Dedifferentiated amniotic fluid mesenchymal stem cell (primary cell): ENCODE measurements around the gene ZNF37A.
"Not testable (repeated sequence)": the region's sequence is repeated elsewhere in the genome, so short reads cannot be mapped to it uniquely, and the experiment has no call there.

Source experiments
- DNase-seq: peaks from one replicate; pipeline ENCODE4 v3.0.0-alpha.2; 2016; ENCODE audit errors: extremely low spot score

The ZNF37A gene

GRCh38 chr10:38147686-38148085, 53.5 kb downstream of the ZNF37A start:
- no peak for DNase-seq

DNA sequence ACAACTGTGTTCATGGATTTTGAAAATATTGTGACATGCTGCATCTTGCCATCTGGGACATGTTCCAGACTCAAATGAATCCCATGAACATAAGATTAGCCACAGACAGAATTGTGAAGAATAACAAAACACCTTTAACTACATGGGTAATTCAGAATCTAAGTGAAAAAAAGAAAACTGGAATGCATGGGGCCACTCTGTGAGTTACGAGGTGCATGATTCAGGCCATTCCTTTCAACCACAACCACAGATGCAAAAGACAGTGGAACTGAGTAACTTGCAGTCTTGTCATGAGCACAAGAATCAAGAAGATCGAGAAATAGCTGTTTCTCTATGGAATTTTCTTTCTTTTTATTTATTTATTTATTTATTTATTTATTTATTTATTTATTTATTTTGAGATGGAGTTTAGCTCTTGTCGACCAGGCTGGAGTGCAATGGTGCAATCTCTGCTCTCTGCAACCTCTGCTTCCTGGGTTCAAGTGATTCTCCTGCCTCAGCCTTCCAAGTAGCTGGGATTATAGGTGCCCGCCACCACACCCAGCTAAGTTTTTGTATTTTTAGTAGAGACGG, 56.8 kb downstream of the ZNF37A start:
- DNase-seq = not testable (repeated sequence)

DNA sequence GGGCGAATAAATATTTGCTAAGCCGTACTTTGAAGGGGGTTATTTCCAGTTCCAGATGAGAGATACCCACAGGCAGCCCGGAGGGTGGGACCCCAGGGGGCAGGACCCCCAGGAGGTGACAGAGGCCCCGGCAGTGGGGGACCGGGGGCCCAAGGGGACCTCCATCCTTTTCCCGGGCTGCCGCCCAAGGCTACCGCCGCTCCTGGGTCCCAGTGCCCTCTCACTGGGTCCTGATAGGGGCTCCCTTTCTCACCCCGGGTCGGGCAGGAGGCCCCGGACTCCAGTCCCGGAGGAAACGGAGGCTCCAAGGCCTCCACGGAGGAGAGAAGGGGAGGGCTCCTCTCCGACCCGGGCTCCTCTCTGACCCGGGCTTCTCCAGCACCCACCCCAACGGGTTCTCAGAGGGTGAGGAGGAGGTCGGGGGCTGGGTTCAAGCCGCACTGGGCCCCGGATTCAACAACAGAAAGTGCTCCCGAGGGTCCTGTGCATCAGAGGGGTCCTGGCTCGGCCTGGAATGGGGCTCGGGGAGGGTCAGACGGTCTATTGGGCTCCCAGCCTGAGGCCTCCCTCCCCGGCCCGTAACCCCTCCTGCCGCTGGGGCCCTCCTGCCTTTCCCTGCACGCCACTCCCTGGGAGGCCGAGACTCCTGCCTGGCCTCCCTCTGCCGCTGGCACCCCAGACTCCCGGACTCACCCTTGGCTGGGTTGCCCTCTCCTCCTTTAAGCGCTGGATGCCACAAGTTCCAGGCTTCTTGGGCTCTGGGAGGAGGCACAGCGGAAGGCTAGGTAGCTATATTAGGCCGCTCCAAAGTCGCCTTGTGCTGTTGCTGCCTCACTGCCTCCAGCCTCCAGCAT, 62.5 kb downstream of the ZNF37A start:
- no peak for DNase-seq

GRCh38 chr10:38157270-38157685, 63.1 kb downstream of the ZNF37A start:
- no peak for DNase-seq

DNA sequence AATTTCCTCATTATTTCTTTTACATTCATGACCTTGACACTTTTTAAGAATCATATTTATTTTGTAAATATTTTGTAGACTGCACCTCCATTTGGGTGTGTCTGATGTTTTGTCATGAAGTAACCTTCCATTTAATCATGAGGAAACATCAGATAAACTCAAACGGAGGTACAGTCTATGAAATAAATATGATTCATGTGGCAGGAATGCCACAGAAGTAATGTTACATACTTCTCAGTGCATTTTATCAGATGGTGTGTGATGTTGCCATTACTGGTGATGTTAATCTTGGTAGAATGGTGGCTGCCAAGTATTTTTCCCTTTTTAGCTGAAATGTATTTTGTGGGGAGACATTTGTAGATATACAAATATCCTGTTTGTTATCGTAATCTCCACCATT, 64.9 kb downstream of the ZNF37A start:
- no peak for DNase-seq

DNA sequence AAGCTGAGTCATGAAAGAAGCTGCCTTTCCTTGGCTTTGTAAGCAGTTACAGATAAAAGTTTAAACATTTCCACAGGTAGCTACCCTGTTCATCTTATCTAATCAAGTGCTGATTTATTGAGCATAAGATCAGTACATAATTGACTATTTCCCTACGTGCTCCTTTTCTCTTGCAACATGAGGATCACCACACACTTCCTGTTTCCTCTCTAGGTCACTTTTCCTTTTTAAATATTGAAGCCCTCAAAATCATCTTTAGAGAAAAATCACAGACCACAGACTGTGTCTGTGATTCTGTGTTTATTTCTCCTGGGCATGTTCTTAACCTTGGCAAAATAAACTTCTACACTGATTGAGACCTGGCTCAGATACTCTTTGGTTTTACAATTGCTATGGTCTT, 69.5 kb downstream of the ZNF37A start:
- no peak for DNase-seq

DNA sequence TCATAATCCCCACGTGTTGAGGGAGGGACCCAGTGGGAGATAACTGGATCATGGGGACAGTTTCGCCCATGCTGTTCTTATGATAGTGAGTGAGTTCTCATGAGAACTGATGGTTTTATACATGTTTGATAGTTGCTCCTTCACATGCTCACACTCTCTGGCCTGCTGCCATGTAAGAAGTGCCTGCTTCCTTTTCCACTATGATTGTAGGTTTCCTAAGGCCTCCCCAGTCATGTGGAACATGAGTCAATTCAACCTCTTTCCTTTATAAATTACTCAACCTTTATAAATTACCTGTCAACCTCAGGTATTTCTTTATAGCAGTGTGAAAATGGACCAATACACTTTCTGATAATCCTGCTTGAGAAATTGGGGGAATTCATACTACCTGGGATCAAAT, 80.2 kb downstream of the ZNF37A start:
- DNase-seq = no peak

- DNase-seq = no peak
Observed at GRCh38 chr10:38184477-38184876, 90.3 kb downstream of the ZNF37A start.
